HG02840 (cell line): ENCODE results near the gene ABCC4.
A peak's percentile ranks its signal among the peaks of the same experiment; 100 is the strongest.
"Not testable (repeated sequence)": the region's sequence is repeated elsewhere in the genome, so short reads cannot be mapped to it uniquely, and the experiment has no call there.

ENCODE experiments used
- ATAC-seq: cut with Tn5 transposase; IDR thresholded peaks from one replicate; pipeline ENCODE4 v1.9.1; 2021; ENCODE audit warnings: mild to moderate bottlenecking, moderate library complexity, moderate number of reproducible peaks; ENCODE audit not compliant: unreplicated experiment, low FRiP score

The ABCC4 gene

GRCh38 chr13:95201814-95202651 lies 99.2 kb downstream of the ABCC4 start:
- no peak for ATAC-seq

DNA sequence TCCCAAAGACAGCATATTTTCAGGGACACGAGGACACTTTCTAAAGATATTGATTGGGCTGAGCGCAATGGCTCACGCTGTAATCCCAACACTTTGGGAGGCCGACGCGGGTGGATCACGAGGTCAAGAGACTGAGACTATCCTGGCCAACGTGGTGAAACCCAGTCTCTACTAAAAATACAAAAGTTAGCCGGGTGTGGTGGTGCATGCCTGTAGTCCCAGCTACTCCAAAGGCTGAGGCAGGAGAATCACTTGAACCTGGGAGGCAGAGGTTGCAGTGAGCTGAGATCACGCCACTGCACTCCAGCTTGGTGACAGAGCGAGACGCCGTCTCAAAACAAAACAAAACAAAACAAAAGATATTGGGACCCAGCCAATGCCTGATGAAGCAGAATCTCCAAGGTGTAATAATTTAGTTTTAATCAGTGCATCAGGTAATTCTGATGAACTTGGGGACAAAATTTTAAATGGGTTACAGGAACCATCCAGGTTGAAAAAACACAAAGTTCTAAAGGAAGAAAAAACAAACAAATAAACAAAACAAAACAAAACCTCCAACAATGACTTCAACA lies 100.8 kb downstream of the ABCC4 start:
- ATAC-seq: not testable (repeated sequence)

- ATAC-seq: no peak
Measured at GRCh38 chr13:95199896-95200295, 101.4 kb downstream of the ABCC4 start.

DNA sequence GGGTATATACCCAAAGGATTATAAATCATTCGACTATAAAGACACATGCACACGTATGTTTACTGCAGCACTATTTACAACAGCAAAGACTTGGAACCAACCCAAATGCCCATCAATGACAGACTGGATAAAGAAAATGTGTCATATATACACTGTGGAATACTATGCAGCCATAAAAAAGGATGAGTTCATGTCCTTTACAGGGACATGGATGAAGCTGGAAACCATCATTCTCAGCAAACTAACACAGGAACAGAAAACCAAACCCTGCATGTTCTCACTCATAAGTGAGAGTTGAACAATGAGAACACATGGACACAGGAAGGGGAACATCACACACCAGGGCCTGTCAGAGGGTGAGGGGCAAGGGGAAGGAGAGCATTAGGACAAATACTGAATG lies 102.6 kb downstream of the ABCC4 start:
- ATAC-seq: not testable (repeated sequence)

DNA sequence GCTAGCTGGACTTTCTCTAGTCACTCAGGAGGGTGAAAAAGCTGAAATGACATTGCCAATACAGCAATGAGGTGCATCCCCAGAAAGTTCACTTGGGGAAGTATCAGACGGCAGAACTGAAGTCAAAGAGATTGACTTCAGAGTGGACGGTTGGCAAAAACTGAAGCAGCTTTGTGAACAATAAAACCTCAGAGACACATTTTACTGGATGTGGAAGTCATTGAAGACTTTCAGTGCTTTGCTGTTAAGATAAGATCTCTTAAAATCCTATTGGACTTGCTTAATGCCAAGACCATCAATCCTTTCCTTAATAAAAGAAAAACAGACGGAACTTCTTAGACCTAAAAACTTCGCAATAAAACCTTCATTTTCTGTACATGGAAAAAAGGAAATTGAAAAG lies 103.7 kb downstream of the ABCC4 start:
- ATAC-seq: no peak

GRCh38 chr13:95195146-95195545 lies 106.1 kb downstream of the ABCC4 start:
- ATAC-seq: no peak

DNA sequence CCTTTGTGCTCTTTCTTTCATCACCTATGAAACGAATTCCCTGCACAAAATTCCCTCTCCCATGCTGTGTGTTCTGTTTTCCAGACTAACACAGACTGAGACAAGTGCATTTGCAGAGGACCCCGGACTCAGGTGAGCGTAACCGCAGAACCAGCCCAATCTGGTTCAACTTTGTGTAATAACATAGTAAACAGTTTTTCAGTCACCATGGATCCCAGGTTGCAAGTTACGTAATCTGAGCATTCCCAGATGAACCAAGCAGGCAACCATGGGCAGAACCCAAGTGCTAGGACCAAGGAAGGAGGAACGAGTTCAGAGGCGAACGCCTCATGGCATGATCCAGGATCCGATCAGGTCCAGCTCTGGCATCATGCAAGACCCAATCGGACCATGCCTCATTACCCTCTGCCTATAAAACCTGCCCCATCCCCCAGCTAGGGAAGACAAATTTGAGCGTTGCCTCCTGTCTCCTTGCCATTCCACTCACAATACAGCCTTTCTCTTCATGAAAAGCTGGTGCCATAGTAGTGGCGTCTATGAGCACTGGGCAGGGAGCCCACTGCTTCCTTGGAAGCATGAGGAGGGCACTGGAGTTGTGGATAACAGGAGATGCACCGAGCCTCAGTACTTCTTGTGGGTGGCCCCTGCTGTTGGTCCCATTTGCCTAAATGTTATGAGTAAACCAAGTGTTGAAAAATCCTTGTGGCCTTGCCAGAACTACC lies 107.6 kb downstream of the ABCC4 start:
- ATAC-seq: no peak

- ATAC-seq: no peak
Measured at GRCh38 chr13:95192998-95193397, 108.3 kb downstream of the ABCC4 start.

GRCh38 chr13:95192564-95192945 lies 108.7 kb downstream of the ABCC4 start:
- ATAC-seq: not testable (repeated sequence)

DNA sequence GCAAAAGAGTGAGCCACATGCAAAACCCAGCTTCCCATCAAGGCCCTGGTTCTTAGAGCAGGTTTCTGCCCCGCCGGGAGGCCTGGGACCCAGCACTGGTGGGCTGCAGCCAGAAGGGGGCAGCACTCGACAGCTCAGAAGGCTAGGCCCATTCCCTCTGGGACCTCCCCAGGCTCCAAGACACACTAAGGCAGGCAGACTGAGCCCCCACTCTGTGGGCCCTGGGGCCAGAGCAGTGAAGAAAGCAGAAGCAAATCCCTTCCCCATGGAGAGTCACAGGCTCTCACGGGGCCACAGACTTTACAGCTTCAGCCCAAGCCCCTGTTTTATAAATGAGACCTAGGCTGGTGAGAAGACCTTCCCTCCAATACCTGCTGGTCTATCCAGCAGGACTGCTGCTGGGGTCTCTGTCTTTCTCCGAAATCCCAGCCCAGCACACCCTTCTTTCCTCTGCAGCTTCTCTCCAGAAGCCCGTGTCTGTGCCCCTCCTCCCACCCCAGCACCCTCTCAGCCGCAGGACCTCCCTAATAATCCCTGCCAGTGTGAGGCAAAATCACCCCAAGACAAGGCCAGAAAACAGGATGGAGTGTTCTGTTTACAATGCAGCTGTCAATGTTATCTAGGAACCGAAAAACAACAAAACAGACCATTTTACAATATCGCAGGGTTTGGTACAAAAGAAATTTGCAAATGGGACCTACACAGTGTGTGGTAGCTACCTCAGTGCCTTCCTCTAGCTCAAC lies 109.3 kb downstream of the ABCC4 start:
- ATAC-seq: peak; percentile 70

- ATAC-seq: no peak
Measured at GRCh38 chr13:95188128-95188527, 113.1 kb downstream of the ABCC4 start.

DNA sequence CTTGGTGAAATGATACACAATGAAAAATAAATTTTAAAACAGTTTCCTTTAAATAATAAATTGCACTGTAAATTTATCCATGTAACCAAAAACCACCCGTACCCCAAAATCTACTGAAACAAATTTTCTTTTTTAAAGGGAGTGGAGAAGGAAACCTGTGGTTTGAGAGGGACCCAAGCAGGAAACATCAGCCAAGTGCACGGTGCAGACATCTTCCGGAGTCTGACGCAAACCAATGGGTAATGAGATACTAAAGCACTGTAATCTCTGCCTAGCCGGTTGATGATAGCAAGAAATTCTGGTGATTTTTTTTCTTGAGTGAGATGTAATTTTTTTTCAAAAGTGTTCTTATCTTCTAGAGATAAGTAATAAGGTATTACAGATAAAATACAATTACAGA lies 115.4 kb downstream of the ABCC4 start:
- ATAC-seq: no peak

- no peak for ATAC-seq
Measured at GRCh38 chr13:95185311-95185710, 115.9 kb downstream of the ABCC4 start.

GRCh38 chr13:95184317-95184716 lies 116.9 kb downstream of the ABCC4 start:
- no peak for ATAC-seq

GRCh38 chr13:95182570-95183265 lies 118.5 kb downstream of the ABCC4 start:
- peak; percentile 47 for ATAC-seq

GRCh38 chr13:95181586-95181985 lies 119.7 kb downstream of the ABCC4 start:
- peak; percentile 69 for ATAC-seq

GRCh38 chr13:95180513-95181245 lies 120.6 kb downstream of the ABCC4 start:
- ATAC-seq: no peak

- ATAC-seq: no peak
Measured at GRCh38 chr13:95176611-95177259, 124.5 kb downstream of the ABCC4 start.

- no peak for ATAC-seq
Measured at GRCh38 chr13:95174517-95174916, 126.7 kb downstream of the ABCC4 start.
